ENCODE data around the gene BMPR1B. TPM values are rescaled to one million over a fixed set of nuclear protein-coding genes. Genes with fewer than 3 reads are reported as not detected.

Gene BMPR1B
- total RNA-seq, 1 experiment from 2014 or later, result 0.35 TPM

DNA sequence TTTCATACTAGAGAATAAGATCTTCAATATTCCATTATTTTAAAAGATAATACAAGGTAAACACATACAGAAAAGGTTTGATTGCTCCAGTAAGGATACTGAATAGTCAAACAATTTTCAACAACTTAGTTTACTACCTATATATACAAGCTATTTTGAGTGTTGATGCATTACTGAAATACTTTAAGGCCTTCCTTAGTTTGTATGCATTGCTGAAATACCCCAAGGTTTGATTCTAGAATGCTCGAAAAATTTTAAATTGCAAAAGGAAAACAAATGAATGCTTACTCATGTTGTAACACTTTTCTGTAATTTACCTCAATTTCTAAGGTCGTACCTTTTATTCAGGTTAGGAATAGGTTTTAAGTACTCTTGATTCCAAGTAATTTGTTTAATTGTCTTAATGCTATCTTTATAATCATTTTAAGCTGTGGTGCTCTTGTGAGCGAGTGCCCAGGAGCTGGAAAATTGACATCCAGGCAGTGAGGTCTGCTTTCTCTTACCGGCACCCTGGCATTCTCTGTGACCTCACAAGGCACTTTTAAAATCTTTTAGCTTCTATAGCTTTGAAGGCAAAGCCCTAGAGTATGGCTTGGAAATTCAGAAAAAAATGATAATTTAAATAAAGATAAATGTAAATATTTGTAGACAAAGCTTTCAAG is 114.0 kb downstream of the BMPR1B start:
- Histone ChIP-seq H3K23me2 (ENCODE audit: insufficient read length, low read depth, low read length, poor library complexity, severe bottlenecking) (no peaks in the 10 kb centered on the region), H3K27ac (ENCODE audit: insufficient read length, low read depth, low read length) (no peak overlapping the region), H3K56ac (ENCODE audit: insufficient read length, low read depth, low read length) (no peak overlapping the region), H2BK120ac (ENCODE audit: low read depth, low read length, poor library complexity, severe bottlenecking) (no peak overlapping the region), H2AFZ (ENCODE audit: low read length) (no peak overlapping the region), H3K18ac (ENCODE audit: insufficient read length, low read depth, low read length) (no peak overlapping the region), H3K4ac (ENCODE audit: low read depth, low read length) (no peak overlapping the region), H2BK5ac (ENCODE audit: insufficient read length, low read length) (no peak overlapping the region), H3K4me2 (ENCODE audit: insufficient read depth, insufficient read length, low read length) (no peak overlapping the region), H4K8ac (replicated peaks; ENCODE audit: insufficient read length, low read depth, low read length) (no peak overlapping the region), H3K27me3 (ENCODE audit: insufficient read depth, low read length) (no peaks in the 10 kb centered on the region), H2AK5ac (ENCODE audit: insufficient read length, low read length) (no peak overlapping the region), H4K20me1 (ENCODE audit: control insufficient read depth, insufficient read depth, insufficient read length) (no peaks in the 10 kb centered on the region), H3K14ac (ENCODE audit: insufficient read depth, low read length) (no peak overlapping the region), H3K23ac (ENCODE audit: insufficient read length, low read depth, low read length) (no peak overlapping the region), H3T11ph (ENCODE audit: low read length) (no peak overlapping the region), H3K79me2 (ENCODE audit: insufficient read depth, low read length) (no peaks in the 10 kb centered on the region), H4K5ac (ENCODE audit: insufficient read length, low read depth, low read length) (no peak overlapping the region), H3K4me1 (ENCODE audit: insufficient read depth, low read length) (no peaks in the 10 kb centered on the region), H3K9me3 (ENCODE audit: control insufficient read depth, low read depth, low read length) (no peaks in the 10 kb centered on the region), H4K91ac (ENCODE audit: insufficient read length, low read depth, low read length) (no peak overlapping the region), H3K79me1 (ENCODE audit: insufficient read depth, low read depth, low read length, poor library complexity, severe bottlenecking) (no peaks in the 10 kb centered on the region), H2BK12ac (ENCODE audit: insufficient read length, low read depth, low read length) (no peak overlapping the region), H2BK15ac (ENCODE audit: low read depth, low read length) (no peak overlapping the region), H3K9ac (ENCODE audit: extremely low read depth, insufficient read length, low read length) (no peak overlapping the region), H2BK20ac (ENCODE audit: low read depth, low read length, poor library complexity, severe bottlenecking) (no peak overlapping the region)
- Mint-ChIP-seq H3K27ac (peak overlapping the region in 1 of 3 experiments; percentile 74; a peak in 1 of 7 replicates), H3K4me3 (no peak overlapping the region), H3K4me1 (no peaks in the 10 kb centered on the region), H3K36me3 (ENCODE audit: insufficient read depth in 1 of 3, low read depth in 3 of 3) (no peaks in the 10 kb centered on the region), H3K9me3 (no peaks in the 10 kb centered on the region), H3K27me3 (ENCODE audit: low read depth) (no peaks in the 10 kb centered on the region)
- no peak for DNase-seq
- WGBS (ENCODE audit: extremely low coverage, insufficient read length, low lambda C conversion rate), result no CpG with 5 or more reads among the region's 4 CpGs
- TF ChIP-seq, protein P1, sequence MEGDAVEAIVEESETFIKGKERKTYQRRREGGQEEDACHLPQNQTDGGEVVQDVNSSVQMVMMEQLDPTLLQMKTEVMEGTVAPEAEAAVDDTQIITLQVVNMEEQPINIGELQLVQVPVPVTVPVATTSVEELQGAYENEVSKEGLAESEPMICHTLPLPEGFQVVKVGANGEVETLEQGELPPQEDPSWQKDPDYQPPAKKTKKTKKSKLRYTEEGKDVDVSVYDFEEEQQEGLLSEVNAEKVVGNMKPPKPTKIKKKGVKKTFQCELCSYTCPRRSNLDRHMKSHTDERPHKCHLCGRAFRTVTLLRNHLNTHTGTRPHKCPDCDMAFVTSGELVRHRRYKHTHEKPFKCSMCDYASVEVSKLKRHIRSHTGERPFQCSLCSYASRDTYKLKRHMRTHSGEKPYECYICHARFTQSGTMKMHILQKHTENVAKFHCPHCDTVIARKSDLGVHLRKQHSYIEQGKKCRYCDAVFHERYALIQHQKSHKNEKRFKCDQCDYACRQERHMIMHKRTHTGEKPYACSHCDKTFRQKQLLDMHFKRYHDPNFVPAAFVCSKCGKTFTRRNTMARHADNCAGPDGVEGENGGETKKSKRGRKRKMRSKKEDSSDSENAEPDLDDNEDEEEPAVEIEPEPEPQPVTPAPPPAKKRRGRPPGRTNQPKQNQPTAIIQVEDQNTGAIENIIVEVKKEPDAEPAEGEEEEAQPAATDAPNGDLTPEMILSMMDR (conservative IDR thresholded peaks at IDR 0.05), result no peak

Data from H9 (cell line).